ENCODE measurements around the gene MACF1. TPM values are rescaled to one million over a fixed set of nuclear protein-coding genes. Genes with fewer than 3 reads are reported as not detected.

MACF1 gene
- total RNA-seq, 1 experiment from 2014 or later = 103 TPM

- intact Hi-C loops (cut with micrococcal nuclease) = loop anchor here (5.0 to 10.0 kb wide), 2 partner anchors 130 to 203 kb away; no protein-coding TSS in a partner anchor
- 0 out of 2 replicates have a peak overlapping the region, but pooled peaks have one; percentile 55 for H3K4me2 ChIP-seq (ENCODE audit: low read length)
- H3F3A ChIP-seq (ENCODE audit: low read length, unreplicated experiment) = peaks cover 3% of the 10 kb centered on the region
- CTCF ChIA-PET = interaction anchor here (0.6 to 1.6 kb wide), 2 partner anchors 13 to 26 kb away, joined by 5 to 8 read pairs; no protein-coding TSS in a partner anchor
- no peaks in the 10 kb centered on the region for H3K9me2 ChIP-seq (replicated peaks; ENCODE audit: low read length)
- peak overlapping the region; percentile 75 for H3K27ac ChIP-seq (ENCODE audit: low read length)
- H3K9ac ChIP-seq (ENCODE audit: low read length) = no peak overlapping the region
- no peaks in the 10 kb centered on the region for H3K9me3 ChIP-seq (ENCODE audit: low read length)
- DNase-seq (no peak), ATAC-seq (no peak)
- H2AFZ ChIP-seq (ENCODE audit: low read length) = no peak overlapping the region
- peaks cover 61% of the 10 kb centered on the region for H3K4me1 ChIP-seq (ENCODE audit: insufficient read depth, low read length)
- TF ChIP-seq EZH2 (IDR thresholded peaks at IDR 0.05; ENCODE audit: low read length, unreplicated experiment) (no peak), CTCF (conservative IDR thresholded peaks at IDR 0.05; ENCODE audit: low read depth, low read length) (no peak), EZH2phosphoT487 (IDR thresholded peaks at IDR 0.05; ENCODE audit: borderline replicate concordance, low read length) (no peak)
- no peaks in the 10 kb centered on the region for H3K36me3 ChIP-seq (ENCODE audit: low read depth, low read length)
- H3K27me3 ChIP-seq (ENCODE audit: low read length) = no peaks in the 10 kb centered on the region
- BruUV-seq (replicated peaks) = no TSS peak
- POLR2A ChIA-PET (ENCODE audit: unreplicated experiment) = interaction anchor here (0.5 kb wide), 1 partner anchor 195 kb away, joined by 3 read pairs; no protein-coding TSS in a partner anchor
- H3K79me2 ChIP-seq (ENCODE audit: low read length) = peaks cover 50% of the 10 kb centered on the region
- H3K4me3 ChIP-seq (ENCODE audit: low read length) = no peak overlapping the region
- H4K20me1 ChIP-seq (ENCODE audit: low read length) = no peaks in the 10 kb centered on the region
Measured at GRCh38 chr1:39397487-39397886, 193.0 kb downstream of the MACF1 start.

GRCh38 chr1:39398278-39399021 lies 194.0 kb downstream of the MACF1 start:
- peak overlapping the region; percentile 5; the same call in 1 of the 2 replicates for H3K4me3 ChIP-seq (ENCODE audit: low read length)
- ChIA-PET POLR2A (ENCODE audit: unreplicated experiment) (interaction anchor here (0.6 to 1.0 kb wide), 5 partner anchors 10 to 304 kb away, joined by 3 to 4 read pairs (median 3); no protein-coding TSS in a partner anchor), CTCF (interaction anchor here (0.7 to 1.6 kb wide), 3 partner anchors 11 to 258 kb away, joined by 4 to 6 read pairs (median 5); no protein-coding TSS in a partner anchor)
- ATAC-seq (peak; percentile 93), DNase-seq (peak; percentile 96)
- peak overlapping the region; percentile 75 for H3K27ac ChIP-seq (ENCODE audit: low read length)
- H3K36me3 ChIP-seq (ENCODE audit: low read depth, low read length) = no peaks in the 10 kb centered on the region
- no peak overlapping the region for H2AFZ ChIP-seq (ENCODE audit: low read length)
- no peak overlapping the region for H3K9ac ChIP-seq (ENCODE audit: low read length)
- peaks cover 3% of the 10 kb centered on the region for H3F3A ChIP-seq (ENCODE audit: low read length, unreplicated experiment)
- BruUV-seq (replicated peaks) = TSS peak; percentile 45
- H3K4me1 ChIP-seq (ENCODE audit: insufficient read depth, low read length) = peaks cover 53% of the 10 kb centered on the region
- no peaks in the 10 kb centered on the region for H3K27me3 ChIP-seq (ENCODE audit: low read length)
- intact Hi-C loops (cut with micrococcal nuclease) = loop anchor here (1.0 to 10.0 kb wide), 3 partner anchors 10 to 204 kb away; no protein-coding TSS in a partner anchor
- no peaks in the 10 kb centered on the region for H4K20me1 ChIP-seq (ENCODE audit: low read length)
- H3K9me2 ChIP-seq (replicated peaks; ENCODE audit: low read length) = no peaks in the 10 kb centered on the region
- peaks cover 42% of the 10 kb centered on the region for H3K79me2 ChIP-seq (ENCODE audit: low read length)
- TF ChIP-seq EZH2phosphoT487 (IDR thresholded peaks at IDR 0.05; ENCODE audit: borderline replicate concordance, low read length) = no peak
- no peak for TF ChIP-seq EZH2 (IDR thresholded peaks at IDR 0.05; ENCODE audit: low read length, unreplicated experiment)
- TF ChIP-seq CTCF (conservative IDR thresholded peaks at IDR 0.05; ENCODE audit: low read depth, low read length) = no peak
- peak overlapping the region; percentile 55 for H3K4me2 ChIP-seq (ENCODE audit: low read length)
- H3K9me3 ChIP-seq (ENCODE audit: low read length) = no peaks in the 10 kb centered on the region

GRCh38 chr1:39401106-39401505 lies 196.6 kb downstream of the MACF1 start:
- intact Hi-C loops (cut with micrococcal nuclease) = no loop called here
- no peaks in the 10 kb centered on the region for H3K9me3 ChIP-seq (ENCODE audit: low read length)
- peaks cover 3% of the 10 kb centered on the region for H3F3A ChIP-seq (ENCODE audit: low read length, unreplicated experiment)
- no peaks in the 10 kb centered on the region for H3K36me3 ChIP-seq (ENCODE audit: low read depth, low read length)
- H3K9ac ChIP-seq (ENCODE audit: low read length) = no peak overlapping the region
- ATAC-seq (no peak), DNase-seq (no peak)
- H3K27ac ChIP-seq (ENCODE audit: low read length) = no peak overlapping the region
- no peak overlapping the region for H3K4me2 ChIP-seq (ENCODE audit: low read length)
- TF ChIP-seq EZH2 (IDR thresholded peaks at IDR 0.05; ENCODE audit: low read length, unreplicated experiment) (no peak), EZH2phosphoT487 (IDR thresholded peaks at IDR 0.05; ENCODE audit: borderline replicate concordance, low read length) (no peak), CTCF (conservative IDR thresholded peaks at IDR 0.05; ENCODE audit: low read depth, low read length) (no peak)
- H3K79me2 ChIP-seq (ENCODE audit: low read length) = peaks cover 23% of the 10 kb centered on the region
- no peak overlapping the region for H2AFZ ChIP-seq (ENCODE audit: low read length)
- H4K20me1 ChIP-seq (ENCODE audit: low read length) = no peaks in the 10 kb centered on the region
- ChIA-PET CTCF (no interaction called here), POLR2A (ENCODE audit: unreplicated experiment) (no interaction called here)
- no TSS peak for BruUV-seq (replicated peaks)
- H3K9me2 ChIP-seq (replicated peaks; ENCODE audit: low read length) = no peaks in the 10 kb centered on the region
- H3K27me3 ChIP-seq (ENCODE audit: low read length) = no peaks in the 10 kb centered on the region
- peaks cover 26% of the 10 kb centered on the region for H3K4me1 ChIP-seq (ENCODE audit: insufficient read depth, low read length)
- no peak overlapping the region for H3K4me3 ChIP-seq (ENCODE audit: low read length)

Data from PC-3 (cell line).